ENCODE measurements around the gene MCUB.

DNA sequence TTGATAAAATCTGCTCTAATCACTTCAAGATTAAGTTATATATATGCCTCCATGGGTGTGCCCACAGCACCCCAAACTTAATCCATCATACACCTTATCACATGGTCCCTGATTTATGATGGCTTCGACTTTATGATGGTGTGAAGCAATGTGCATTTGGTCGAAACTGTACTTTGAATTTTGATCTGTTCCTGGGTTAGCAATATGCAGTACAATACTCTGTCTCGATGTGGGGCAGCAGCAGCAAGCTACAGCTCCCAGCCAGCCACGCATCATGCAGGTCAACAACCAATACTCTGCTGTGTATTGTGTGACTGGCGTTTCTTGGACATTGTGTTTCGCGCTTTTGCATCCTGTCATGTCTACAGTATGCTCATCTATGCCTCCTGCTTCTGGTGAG, 62.6 kb downstream of the MCUB start:
- TF ChIP-seq TCF7L2 (IDR thresholded peaks at IDR 0.05; ENCODE audit: borderline replicate concordance, extremely low read depth, insufficient read depth, insufficient read length): no peak
- TF ChIP-seq, protein P1, sequence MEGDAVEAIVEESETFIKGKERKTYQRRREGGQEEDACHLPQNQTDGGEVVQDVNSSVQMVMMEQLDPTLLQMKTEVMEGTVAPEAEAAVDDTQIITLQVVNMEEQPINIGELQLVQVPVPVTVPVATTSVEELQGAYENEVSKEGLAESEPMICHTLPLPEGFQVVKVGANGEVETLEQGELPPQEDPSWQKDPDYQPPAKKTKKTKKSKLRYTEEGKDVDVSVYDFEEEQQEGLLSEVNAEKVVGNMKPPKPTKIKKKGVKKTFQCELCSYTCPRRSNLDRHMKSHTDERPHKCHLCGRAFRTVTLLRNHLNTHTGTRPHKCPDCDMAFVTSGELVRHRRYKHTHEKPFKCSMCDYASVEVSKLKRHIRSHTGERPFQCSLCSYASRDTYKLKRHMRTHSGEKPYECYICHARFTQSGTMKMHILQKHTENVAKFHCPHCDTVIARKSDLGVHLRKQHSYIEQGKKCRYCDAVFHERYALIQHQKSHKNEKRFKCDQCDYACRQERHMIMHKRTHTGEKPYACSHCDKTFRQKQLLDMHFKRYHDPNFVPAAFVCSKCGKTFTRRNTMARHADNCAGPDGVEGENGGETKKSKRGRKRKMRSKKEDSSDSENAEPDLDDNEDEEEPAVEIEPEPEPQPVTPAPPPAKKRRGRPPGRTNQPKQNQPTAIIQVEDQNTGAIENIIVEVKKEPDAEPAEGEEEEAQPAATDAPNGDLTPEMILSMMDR (IDR thresholded peaks at IDR 0.05 in 2 of 3, conservative IDR thresholded peaks at IDR 0.05 in 1 of 3; ENCODE audit: borderline replicate concordance in 1 of 3, insufficient read depth in 1 of 3, low read depth in 2 of 3, low read length in 2 of 3): no peak
- TF ChIP-seq CEBPB (IDR thresholded peaks at IDR 0.05; ENCODE audit: low read depth): no peak
- TF ChIP-seq RAD21 (IDR thresholded peaks at IDR 0.05; ENCODE audit: low read depth): no peak
- no peak for TF ChIP-seq POLR2A (IDR thresholded peaks at IDR 0.05; ENCODE audit: borderline replicate concordance, extremely low read depth, insufficient read depth, insufficient read length)
- no peak for TF ChIP-seq FOSL1 (IDR thresholded peaks at IDR 0.05; ENCODE audit: low read depth)
- TF ChIP-seq ELF1 (IDR thresholded peaks at IDR 0.05; ENCODE audit: borderline replicate concordance, low read depth): no peak
- no peak for TF ChIP-seq POLR2AphosphoS5 (IDR thresholded peaks at IDR 0.05; ENCODE audit: low read depth, low read length)
- no peak for TF ChIP-seq EGR1 (IDR thresholded peaks at IDR 0.05; ENCODE audit: low read depth)
- no peak for TF ChIP-seq EZH2phosphoT487 (IDR thresholded peaks at IDR 0.05; ENCODE audit: borderline replicate concordance)
- TF ChIP-seq JUND (IDR thresholded peaks at IDR 0.05): no peak
- TF ChIP-seq EZH2 (IDR thresholded peaks at IDR 0.05): no peak
- no peak for TF ChIP-seq YY1 (IDR thresholded peaks at IDR 0.05; ENCODE audit: extremely low read depth, insufficient replicate concordance, low read depth, low read length)
